PC-9 (cell line): ENCODE measurements around the gene SPOP.
"Not testable (repeated sequence)": the region's sequence is repeated elsewhere in the genome, so short reads cannot be mapped to it uniquely, and the experiment has no call there.

Experiments
- EZH2 ChIP-seq: fragments of 200-600 bp; sonication (generic); IDR thresholded peaks from 2 replicates; pipeline ENCODE4 v1.8.0; 2017; ENCODE audit warnings: antibody characterized with exemption, low read depth
- TF ChIP-seq, protein P1 (sequence below): fragments of 200-600 bp; sonication (generic); conservative IDR thresholded peaks from 2 replicates; pipeline ENCODE4 v1.6.1; 2017; ENCODE audit warnings: mixed run types, antibody characterized with exemption, mild to moderate bottlenecking, moderate library complexity

DNA sequence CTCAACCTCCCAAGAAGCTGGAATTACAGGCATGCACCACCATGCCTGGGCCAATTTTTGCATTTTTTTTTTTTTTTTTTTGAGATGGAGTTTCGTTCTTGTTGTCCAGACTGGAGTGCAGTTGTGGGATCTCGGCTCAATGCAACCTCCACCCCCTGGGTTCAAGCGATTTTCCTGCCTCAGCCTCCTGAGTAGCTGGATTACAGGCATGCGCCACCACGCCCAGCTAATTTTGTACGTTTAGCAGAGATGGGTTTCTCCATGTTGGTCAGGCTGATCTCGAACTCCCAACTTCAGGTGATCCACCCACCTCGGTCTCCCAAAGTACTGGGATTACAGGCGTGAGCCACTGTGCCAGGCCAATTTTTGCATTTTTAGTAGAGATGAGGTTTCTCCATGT is 127.1 kb downstream of the SPOP start:
- TF ChIP-seq, protein P1, sequence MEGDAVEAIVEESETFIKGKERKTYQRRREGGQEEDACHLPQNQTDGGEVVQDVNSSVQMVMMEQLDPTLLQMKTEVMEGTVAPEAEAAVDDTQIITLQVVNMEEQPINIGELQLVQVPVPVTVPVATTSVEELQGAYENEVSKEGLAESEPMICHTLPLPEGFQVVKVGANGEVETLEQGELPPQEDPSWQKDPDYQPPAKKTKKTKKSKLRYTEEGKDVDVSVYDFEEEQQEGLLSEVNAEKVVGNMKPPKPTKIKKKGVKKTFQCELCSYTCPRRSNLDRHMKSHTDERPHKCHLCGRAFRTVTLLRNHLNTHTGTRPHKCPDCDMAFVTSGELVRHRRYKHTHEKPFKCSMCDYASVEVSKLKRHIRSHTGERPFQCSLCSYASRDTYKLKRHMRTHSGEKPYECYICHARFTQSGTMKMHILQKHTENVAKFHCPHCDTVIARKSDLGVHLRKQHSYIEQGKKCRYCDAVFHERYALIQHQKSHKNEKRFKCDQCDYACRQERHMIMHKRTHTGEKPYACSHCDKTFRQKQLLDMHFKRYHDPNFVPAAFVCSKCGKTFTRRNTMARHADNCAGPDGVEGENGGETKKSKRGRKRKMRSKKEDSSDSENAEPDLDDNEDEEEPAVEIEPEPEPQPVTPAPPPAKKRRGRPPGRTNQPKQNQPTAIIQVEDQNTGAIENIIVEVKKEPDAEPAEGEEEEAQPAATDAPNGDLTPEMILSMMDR = not testable (repeated sequence)
- not testable (repeated sequence) for TF ChIP-seq EZH2
